Measurements from ENCODE around the gene PRLR. TPM values are rescaled to one million over a fixed set of nuclear protein-coding genes. Genes with fewer than 3 reads are reported as not detected.

Gene PRLR
- polyA plus RNA-seq, 1 donor from 2014 or later, result 0.50 TPM

DNA sequence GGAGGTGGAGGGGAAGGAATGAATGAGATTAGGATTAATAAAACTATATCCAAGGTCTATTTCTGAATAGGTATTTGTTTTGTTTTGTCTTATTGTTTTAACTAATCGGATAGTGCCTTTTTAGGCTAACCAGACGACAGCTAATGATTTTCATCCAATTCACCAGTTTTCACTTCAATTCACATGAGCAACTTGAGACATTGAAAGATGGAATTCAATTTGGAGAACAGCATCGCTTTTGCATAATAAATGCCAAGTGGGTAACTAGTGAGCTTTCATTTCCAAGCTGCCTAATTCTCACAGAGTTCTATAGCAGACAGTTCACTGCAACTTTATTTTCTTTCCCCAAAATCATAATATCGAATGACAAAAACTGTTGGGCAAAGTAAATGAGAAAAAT lies 187.5 kb downstream of the PRLR start:
- Histone ChIP-seq H3K9ac (ENCODE audit: low read length) (no peak overlapping the region), H3F3A (ENCODE audit: insufficient read depth, low read length, poor library complexity, severe bottlenecking) (peaks cover 2% of the 10 kb centered on the region), H3K9me2 (ENCODE audit: insufficient read depth, low read length) (no peaks in the 10 kb centered on the region), H3K27me3 (ENCODE audit: insufficient read depth, low read depth, low read length) (no peaks in the 10 kb centered on the region), H3K9me3 (ENCODE audit: low read length) (no peaks in the 10 kb centered on the region), H3K36me3 (ENCODE audit: insufficient read depth, low read length) (no peaks in the 10 kb centered on the region), H3K79me2 (replicated peaks; ENCODE audit: insufficient read depth, low read length) (no peaks in the 10 kb centered on the region), H3K27ac (ENCODE audit: low read length) (no peak overlapping the region), H3K4me2 (ENCODE audit: low read length) (no peak overlapping the region), H3K4me3 (ENCODE audit: low read length) (no peak overlapping the region), H4K20me1 (ENCODE audit: insufficient read depth) (no peaks in the 10 kb centered on the region), H2AFZ (ENCODE audit: low read depth, low read length) (no peak overlapping the region)
- TF ChIP-seq, protein P1, sequence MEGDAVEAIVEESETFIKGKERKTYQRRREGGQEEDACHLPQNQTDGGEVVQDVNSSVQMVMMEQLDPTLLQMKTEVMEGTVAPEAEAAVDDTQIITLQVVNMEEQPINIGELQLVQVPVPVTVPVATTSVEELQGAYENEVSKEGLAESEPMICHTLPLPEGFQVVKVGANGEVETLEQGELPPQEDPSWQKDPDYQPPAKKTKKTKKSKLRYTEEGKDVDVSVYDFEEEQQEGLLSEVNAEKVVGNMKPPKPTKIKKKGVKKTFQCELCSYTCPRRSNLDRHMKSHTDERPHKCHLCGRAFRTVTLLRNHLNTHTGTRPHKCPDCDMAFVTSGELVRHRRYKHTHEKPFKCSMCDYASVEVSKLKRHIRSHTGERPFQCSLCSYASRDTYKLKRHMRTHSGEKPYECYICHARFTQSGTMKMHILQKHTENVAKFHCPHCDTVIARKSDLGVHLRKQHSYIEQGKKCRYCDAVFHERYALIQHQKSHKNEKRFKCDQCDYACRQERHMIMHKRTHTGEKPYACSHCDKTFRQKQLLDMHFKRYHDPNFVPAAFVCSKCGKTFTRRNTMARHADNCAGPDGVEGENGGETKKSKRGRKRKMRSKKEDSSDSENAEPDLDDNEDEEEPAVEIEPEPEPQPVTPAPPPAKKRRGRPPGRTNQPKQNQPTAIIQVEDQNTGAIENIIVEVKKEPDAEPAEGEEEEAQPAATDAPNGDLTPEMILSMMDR (IDR thresholded peaks at IDR 0.05; ENCODE audit: poor library complexity, severe bottlenecking), result no peak
- TF ChIP-seq RAD21 (conservative IDR thresholded peaks at IDR 0.05) (no peak), EP300 (conservative IDR thresholded peaks at IDR 0.05; ENCODE audit: poor library complexity, severe bottlenecking) (no peak)
- TF ChIP-seq, protein P2, sequence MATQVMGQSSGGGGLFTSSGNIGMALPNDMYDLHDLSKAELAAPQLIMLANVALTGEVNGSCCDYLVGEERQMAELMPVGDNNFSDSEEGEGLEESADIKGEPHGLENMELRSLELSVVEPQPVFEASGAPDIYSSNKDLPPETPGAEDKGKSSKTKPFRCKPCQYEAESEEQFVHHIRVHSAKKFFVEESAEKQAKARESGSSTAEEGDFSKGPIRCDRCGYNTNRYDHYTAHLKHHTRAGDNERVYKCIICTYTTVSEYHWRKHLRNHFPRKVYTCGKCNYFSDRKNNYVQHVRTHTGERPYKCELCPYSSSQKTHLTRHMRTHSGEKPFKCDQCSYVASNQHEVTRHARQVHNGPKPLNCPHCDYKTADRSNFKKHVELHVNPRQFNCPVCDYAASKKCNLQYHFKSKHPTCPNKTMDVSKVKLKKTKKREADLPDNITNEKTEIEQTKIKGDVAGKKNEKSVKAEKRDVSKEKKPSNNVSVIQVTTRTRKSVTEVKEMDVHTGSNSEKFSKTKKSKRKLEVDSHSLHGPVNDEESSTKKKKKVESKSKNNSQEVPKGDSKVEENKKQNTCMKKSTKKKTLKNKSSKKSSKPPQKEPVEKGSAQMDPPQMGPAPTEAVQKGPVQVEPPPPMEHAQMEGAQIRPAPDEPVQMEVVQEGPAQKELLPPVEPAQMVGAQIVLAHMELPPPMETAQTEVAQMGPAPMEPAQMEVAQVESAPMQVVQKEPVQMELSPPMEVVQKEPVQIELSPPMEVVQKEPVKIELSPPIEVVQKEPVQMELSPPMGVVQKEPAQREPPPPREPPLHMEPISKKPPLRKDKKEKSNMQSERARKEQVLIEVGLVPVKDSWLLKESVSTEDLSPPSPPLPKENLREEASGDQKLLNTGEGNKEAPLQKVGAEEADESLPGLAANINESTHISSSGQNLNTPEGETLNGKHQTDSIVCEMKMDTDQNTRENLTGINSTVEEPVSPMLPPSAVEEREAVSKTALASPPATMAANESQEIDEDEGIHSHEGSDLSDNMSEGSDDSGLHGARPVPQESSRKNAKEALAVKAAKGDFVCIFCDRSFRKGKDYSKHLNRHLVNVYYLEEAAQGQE (IDR thresholded peaks at IDR 0.05; ENCODE audit: borderline replicate concordance), result no peak

DNA sequence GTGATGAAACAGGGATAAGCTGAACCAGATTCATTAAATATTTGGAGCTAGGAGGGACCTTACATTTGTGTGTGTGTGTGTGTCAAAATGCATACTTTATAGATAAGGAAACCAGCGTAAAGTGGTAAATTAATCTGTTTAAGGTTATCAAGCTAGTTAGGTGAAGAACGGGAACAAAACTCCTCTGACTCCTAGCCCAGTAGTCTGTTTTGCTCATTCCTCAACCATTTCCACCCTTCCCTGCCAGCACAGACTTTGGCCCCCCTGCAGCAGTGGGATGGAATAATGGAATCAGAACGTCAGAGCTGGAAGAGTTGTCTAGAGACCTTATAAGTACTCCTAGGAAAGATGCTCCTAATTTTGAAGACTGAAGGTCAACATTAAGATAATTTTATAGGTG lies 189.0 kb downstream of the PRLR start:
- H3K9me3 ChIP-seq (ENCODE audit: low read length), result no peaks in the 10 kb centered on the region
- H3K9ac ChIP-seq (ENCODE audit: low read length), result no peak overlapping the region
- no peaks in the 10 kb centered on the region for H3K36me3 ChIP-seq (ENCODE audit: insufficient read depth, low read length)
- TF ChIP-seq EZH2 (IDR thresholded peaks at IDR 0.05; ENCODE audit: borderline replicate concordance, insufficient read depth, low read length, poor library complexity, severe bottlenecking) (no peak), SMC3 (conservative IDR thresholded peaks at IDR 0.05; ENCODE audit: poor library complexity) (no peak), TAF1 (IDR thresholded peaks at IDR 0.05; ENCODE audit: low read depth) (no peak), POLR2AphosphoS5 (IDR thresholded peaks at IDR 0.05) (no peak), EP300 (conservative IDR thresholded peaks at IDR 0.05; ENCODE audit: poor library complexity, severe bottlenecking) (no peak), MXI1 (conservative IDR thresholded peaks at IDR 0.05; ENCODE audit: poor library complexity, severe bottlenecking) (no peak), RAD21 (conservative IDR thresholded peaks at IDR 0.05) (no peak)
- TF ChIP-seq, protein P1 (IDR thresholded peaks at IDR 0.05; ENCODE audit: poor library complexity, severe bottlenecking), result no peak
- TF ChIP-seq, protein P2 (IDR thresholded peaks at IDR 0.05; ENCODE audit: borderline replicate concordance), result no peak
- H3K9me2 ChIP-seq (ENCODE audit: insufficient read depth, low read length), result no peaks in the 10 kb centered on the region
- no peak overlapping the region for H3K4me2 ChIP-seq (ENCODE audit: low read length)
- no peak overlapping the region for H3K27ac ChIP-seq (ENCODE audit: low read length)
- no peaks in the 10 kb centered on the region for H3K27me3 ChIP-seq (ENCODE audit: insufficient read depth, low read depth, low read length)
- H3F3A ChIP-seq (ENCODE audit: insufficient read depth, low read length, poor library complexity, severe bottlenecking), result peaks cover 2% of the 10 kb centered on the region
- no peak overlapping the region for H3K4me3 ChIP-seq (ENCODE audit: low read length)
- H4K20me1 ChIP-seq (ENCODE audit: insufficient read depth), result no peaks in the 10 kb centered on the region
- no peak overlapping the region for H2AFZ ChIP-seq (ENCODE audit: low read depth, low read length)
- no peaks in the 10 kb centered on the region for H3K79me2 ChIP-seq (replicated peaks; ENCODE audit: insufficient read depth, low read length)

All from neural cell (in vitro differentiated cells).